ENCODE measurements around the gene ITIH5.

ITIH5 gene

DNA sequence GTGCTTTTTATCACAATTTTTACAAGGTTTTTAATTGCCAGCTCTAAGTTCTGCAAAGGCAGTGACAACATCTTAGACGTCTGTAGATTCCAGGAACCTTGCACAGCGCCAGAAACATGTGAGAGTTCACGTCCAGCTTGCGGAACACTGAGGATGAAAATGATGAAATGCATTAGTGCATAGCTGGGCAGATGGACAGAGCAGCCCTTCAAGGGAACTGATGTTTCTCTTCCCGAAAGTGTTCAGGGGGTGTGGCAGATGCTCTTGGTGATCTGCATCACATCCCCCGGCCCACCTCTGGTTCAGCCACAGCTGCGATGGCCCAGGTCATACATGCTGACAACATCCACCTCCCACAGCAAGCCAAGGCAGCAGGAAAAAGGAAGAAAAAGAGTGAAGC lies 40.9 kb downstream of the ITIH5 start:
- no peaks in the 10 kb centered on the region for H3K27me3 ChIP-seq (ENCODE audit: insufficient read depth, low read depth)
- H3K79me2 ChIP-seq (ENCODE audit: insufficient read depth, low read depth), result no peaks in the 10 kb centered on the region
- H3K4me3 ChIP-seq (IDR thresholded peaks at IDR 0.05; ENCODE audit: insufficient read depth, low read depth, low read length), result no peak overlapping the region
- H3K4me2 ChIP-seq, result no peak overlapping the region
- H3K27ac ChIP-seq, result no peak overlapping the region
- no peaks in the 10 kb centered on the region for H3K4me1 ChIP-seq (ENCODE audit: low read depth, poor library complexity, severe bottlenecking)
- no peaks in the 10 kb centered on the region for H4K20me1 ChIP-seq (ENCODE audit: insufficient read depth)
- no peak overlapping the region for H2AFZ ChIP-seq (ENCODE audit: low read depth)
- TF ChIP-seq, protein P1, sequence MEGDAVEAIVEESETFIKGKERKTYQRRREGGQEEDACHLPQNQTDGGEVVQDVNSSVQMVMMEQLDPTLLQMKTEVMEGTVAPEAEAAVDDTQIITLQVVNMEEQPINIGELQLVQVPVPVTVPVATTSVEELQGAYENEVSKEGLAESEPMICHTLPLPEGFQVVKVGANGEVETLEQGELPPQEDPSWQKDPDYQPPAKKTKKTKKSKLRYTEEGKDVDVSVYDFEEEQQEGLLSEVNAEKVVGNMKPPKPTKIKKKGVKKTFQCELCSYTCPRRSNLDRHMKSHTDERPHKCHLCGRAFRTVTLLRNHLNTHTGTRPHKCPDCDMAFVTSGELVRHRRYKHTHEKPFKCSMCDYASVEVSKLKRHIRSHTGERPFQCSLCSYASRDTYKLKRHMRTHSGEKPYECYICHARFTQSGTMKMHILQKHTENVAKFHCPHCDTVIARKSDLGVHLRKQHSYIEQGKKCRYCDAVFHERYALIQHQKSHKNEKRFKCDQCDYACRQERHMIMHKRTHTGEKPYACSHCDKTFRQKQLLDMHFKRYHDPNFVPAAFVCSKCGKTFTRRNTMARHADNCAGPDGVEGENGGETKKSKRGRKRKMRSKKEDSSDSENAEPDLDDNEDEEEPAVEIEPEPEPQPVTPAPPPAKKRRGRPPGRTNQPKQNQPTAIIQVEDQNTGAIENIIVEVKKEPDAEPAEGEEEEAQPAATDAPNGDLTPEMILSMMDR (conservative IDR thresholded peaks at IDR 0.05; ENCODE audit: low read depth, low read length), result no peak
- no peaks in the 10 kb centered on the region for H3K36me3 ChIP-seq (ENCODE audit: insufficient read depth)
- H3K9ac ChIP-seq, result no peak overlapping the region

DNA sequence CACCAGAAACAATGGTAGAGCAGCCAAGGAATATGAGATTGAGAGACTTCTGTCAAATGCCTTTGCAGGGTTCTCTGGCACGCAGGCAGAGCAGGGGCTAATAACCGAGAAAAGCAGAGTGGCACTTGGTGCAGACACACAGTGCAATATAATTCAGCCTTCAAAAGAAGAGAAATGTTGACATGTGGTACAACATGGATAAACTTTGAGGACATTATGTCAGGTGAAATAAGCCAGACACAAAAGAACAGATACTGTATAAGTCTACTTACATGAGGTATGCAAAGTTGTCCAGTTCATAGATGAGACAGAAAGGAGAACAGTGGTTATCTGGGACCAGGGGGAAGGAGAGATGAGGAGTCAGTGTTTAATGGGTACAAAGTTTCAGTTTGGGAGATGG lies 41.8 kb downstream of the ITIH5 start:
- Histone ChIP-seq H2AFZ (ENCODE audit: low read depth) (no peak overlapping the region), H3K4me1 (ENCODE audit: low read depth, poor library complexity, severe bottlenecking) (no peaks in the 10 kb centered on the region), H3K79me2 (ENCODE audit: insufficient read depth, low read depth) (no peaks in the 10 kb centered on the region), H3K27me3 (ENCODE audit: insufficient read depth, low read depth) (no peaks in the 10 kb centered on the region), H3K4me2 (no peak overlapping the region), H4K20me1 (ENCODE audit: insufficient read depth) (no peaks in the 10 kb centered on the region), H3K9ac (no peak overlapping the region), H3K4me3 (IDR thresholded peaks at IDR 0.05; ENCODE audit: insufficient read depth, low read depth, low read length) (no peak overlapping the region), H3K27ac (no peak overlapping the region), H3K36me3 (ENCODE audit: insufficient read depth) (no peaks in the 10 kb centered on the region)
- TF ChIP-seq, protein P1 (conservative IDR thresholded peaks at IDR 0.05; ENCODE audit: low read depth, low read length), result no peak

DNA sequence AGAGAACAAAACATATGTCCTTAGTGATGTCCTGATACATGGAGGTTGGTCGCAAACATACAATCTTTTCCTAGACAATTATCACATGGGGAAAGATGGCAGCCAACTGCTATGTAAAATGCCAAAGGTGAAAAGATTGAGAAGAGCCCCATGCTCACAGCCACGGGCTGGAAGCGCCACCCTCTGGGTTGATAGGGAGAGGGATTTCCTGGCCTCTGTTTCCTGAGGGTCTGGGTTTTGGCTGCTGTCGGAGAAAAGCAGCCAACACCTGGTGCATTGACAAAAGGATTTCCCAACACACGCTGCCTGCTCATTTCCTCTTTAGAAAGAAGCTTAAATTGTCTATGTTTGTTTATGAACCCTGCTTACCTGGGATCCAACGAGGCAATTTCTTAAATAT lies 43.8 kb downstream of the ITIH5 start:
- Histone ChIP-seq H3K4me3 (IDR thresholded peaks at IDR 0.05; ENCODE audit: insufficient read depth, low read depth, low read length) (no peak overlapping the region), H4K20me1 (ENCODE audit: insufficient read depth) (no peaks in the 10 kb centered on the region), H3K27ac (no peak overlapping the region), H3K36me3 (ENCODE audit: insufficient read depth) (no peaks in the 10 kb centered on the region), H3K79me2 (ENCODE audit: insufficient read depth, low read depth) (no peaks in the 10 kb centered on the region), H3K4me1 (ENCODE audit: low read depth, poor library complexity, severe bottlenecking) (no peaks in the 10 kb centered on the region), H2AFZ (ENCODE audit: low read depth) (no peak overlapping the region), H3K27me3 (ENCODE audit: insufficient read depth, low read depth) (no peaks in the 10 kb centered on the region), H3K9ac (no peak overlapping the region), H3K4me2 (no peak overlapping the region)
- TF ChIP-seq, protein P1 (conservative IDR thresholded peaks at IDR 0.05; ENCODE audit: low read depth, low read length), result no peak

DNA sequence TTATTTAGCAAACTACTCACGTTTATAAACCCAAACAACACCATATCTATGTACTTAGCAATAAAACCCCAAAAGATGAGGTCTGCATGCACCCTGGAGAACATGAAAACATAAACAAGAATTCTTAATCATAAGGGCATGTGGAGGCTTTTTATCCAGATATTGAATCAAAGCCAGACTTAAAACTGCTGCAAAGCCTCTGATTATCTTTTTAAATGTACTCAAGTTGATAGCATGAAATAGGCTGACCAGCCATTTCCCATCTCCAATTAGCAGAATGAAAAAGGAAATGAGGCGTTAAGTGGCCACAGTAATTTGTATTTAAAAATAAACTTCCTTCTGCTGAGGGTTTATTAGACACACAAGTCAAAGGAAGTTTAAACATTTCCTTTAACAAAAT lies 48.3 kb downstream of the ITIH5 start:
- H4K20me1 ChIP-seq (ENCODE audit: insufficient read depth), result no peaks in the 10 kb centered on the region
- no peak overlapping the region for H3K4me2 ChIP-seq
- no peak overlapping the region for H3K27ac ChIP-seq
- H3K79me2 ChIP-seq (ENCODE audit: insufficient read depth, low read depth), result no peaks in the 10 kb centered on the region
- no peaks in the 10 kb centered on the region for H3K27me3 ChIP-seq (ENCODE audit: insufficient read depth, low read depth)
- no peak overlapping the region for H3K9ac ChIP-seq
- no peaks in the 10 kb centered on the region for H3K4me1 ChIP-seq (ENCODE audit: low read depth, poor library complexity, severe bottlenecking)
- no peak overlapping the region for H3K4me3 ChIP-seq (IDR thresholded peaks at IDR 0.05; ENCODE audit: insufficient read depth, low read depth, low read length)
- H2AFZ ChIP-seq (ENCODE audit: low read depth), result no peak overlapping the region
- TF ChIP-seq, protein P1 (conservative IDR thresholded peaks at IDR 0.05; ENCODE audit: low read depth, low read length), result no peak
- no peaks in the 10 kb centered on the region for H3K36me3 ChIP-seq (ENCODE audit: insufficient read depth)

DNA sequence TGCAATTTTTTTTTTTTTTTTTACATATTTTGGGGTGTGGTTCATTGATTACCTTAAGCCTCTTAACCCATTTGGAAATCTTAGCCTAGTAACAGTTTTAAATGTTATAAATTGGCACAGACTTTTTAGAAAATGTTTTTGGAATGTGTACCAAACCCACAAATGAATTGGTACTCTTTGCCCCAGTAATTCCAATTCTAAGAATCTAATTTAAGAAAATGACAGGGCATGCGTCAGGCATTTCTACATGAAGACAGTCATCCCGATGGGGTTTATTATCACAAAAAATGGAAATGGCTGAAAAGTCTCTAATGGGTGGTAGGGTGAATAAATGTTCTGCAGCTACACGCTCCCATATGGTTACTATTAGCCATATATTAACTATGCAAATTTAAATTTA lies 54.9 kb downstream of the ITIH5 start:
- peaks cover 20% of the 10 kb centered on the region for H3K4me1 ChIP-seq (ENCODE audit: low read depth, poor library complexity, severe bottlenecking)
- no peaks in the 10 kb centered on the region for H3K79me2 ChIP-seq (ENCODE audit: insufficient read depth, low read depth)
- H3K9ac ChIP-seq, result no peak overlapping the region
- H3K36me3 ChIP-seq (ENCODE audit: insufficient read depth), result no peaks in the 10 kb centered on the region
- H2AFZ ChIP-seq (ENCODE audit: low read depth), result no peak overlapping the region
- no peak overlapping the region for H3K27ac ChIP-seq
- no peaks in the 10 kb centered on the region for H4K20me1 ChIP-seq (ENCODE audit: insufficient read depth)
- no peak overlapping the region for H3K4me2 ChIP-seq
- no peak overlapping the region for H3K4me3 ChIP-seq (IDR thresholded peaks at IDR 0.05; ENCODE audit: insufficient read depth, low read depth, low read length)
- H3K27me3 ChIP-seq (ENCODE audit: insufficient read depth, low read depth), result no peaks in the 10 kb centered on the region
- TF ChIP-seq, protein P1 (conservative IDR thresholded peaks at IDR 0.05; ENCODE audit: low read depth, low read length), result no peak

Measured in KMS-11 (cell line).